HEK293 (cell line): Measurements from ENCODE around the gene RPL22.

Source experiments
- GLI4 ChIP-seq: fragments of 450-650 bp; formaldehyde crosslinking; IDR thresholded peaks from 2 replicates; pipeline ENCODE4 v1.5.1; 2016; ENCODE audit warnings: missing biosample characterization, missing genetic modification characterization
- GLIS1 ChIP-seq: fragments of 450-650 bp; formaldehyde crosslinking; IDR thresholded peaks from 2 replicates; pipeline ENCODE4 v1.5.1; 2016; ENCODE audit warnings: missing biosample characterization, missing genetic modification characterization
- GLIS2 ChIP-seq: fragments of 450-650 bp; formaldehyde crosslinking; IDR thresholded peaks from 2 replicates; pipeline ENCODE4 v1.5.1; 2016; ENCODE audit warnings: missing biosample characterization, missing genetic modification characterization
- KLF16 ChIP-seq: fragments of 450-650 bp; formaldehyde crosslinking; IDR thresholded peaks from 2 replicates; pipeline ENCODE4 v1.5.1; 2017; ENCODE audit warnings: missing biosample characterization, missing genetic modification characterization
- KLF9 ChIP-seq: fragments of 450-650 bp; formaldehyde crosslinking; IDR thresholded peaks from 2 replicates; pipeline ENCODE4 v1.5.1; 2016; ENCODE audit warnings: missing biosample characterization, missing genetic modification characterization, low read depth
- PATZ1 ChIP-seq: fragments of 450-650 bp; formaldehyde crosslinking; IDR thresholded peaks from 2 replicates; pipeline ENCODE4 v1.5.1; 2016; ENCODE audit warnings: missing biosample characterization, missing genetic modification characterization
- PBX3 ChIP-seq: sonication (generic); formaldehyde crosslinking; IDR thresholded peaks from 2 replicates; pipeline ENCODE4 v1.8.1; 2022; ENCODE audit warnings: mild to moderate bottlenecking, moderate library complexity, missing genetic modification reagents
- SP2 ChIP-seq: fragments of 450-650 bp; formaldehyde crosslinking; IDR thresholded peaks from 2 replicates; pipeline ENCODE4 v1.5.1; 2016; ENCODE audit warnings: missing biosample characterization, missing genetic modification characterization
- SP7 ChIP-seq: fragments of 450-650 bp; formaldehyde crosslinking; IDR thresholded peaks from 2 replicates; pipeline ENCODE4 v1.5.1; 2016; ENCODE audit warnings: missing biosample characterization, missing genetic modification characterization
- WT1 ChIP-seq: fragments of 450-650 bp; formaldehyde crosslinking; IDR thresholded peaks from 2 replicates; pipeline ENCODE4 v1.5.1; 2016; ENCODE audit warnings: missing biosample characterization, missing genetic modification characterization
- YY2 ChIP-seq: fragments of 450-650 bp; formaldehyde crosslinking; IDR thresholded peaks from 2 replicates; pipeline ENCODE4 v1.5.1; 2016; ENCODE audit warnings: missing biosample characterization, missing genetic modification characterization
- ZBTB26 ChIP-seq: fragments of 450-650 bp; formaldehyde crosslinking; optimal IDR thresholded peaks from 2 replicates; pipeline ENCODE3; 2016; ENCODE audit warnings: missing biosample characterization, mild to moderate bottlenecking, missing genetic modification characterization
- ZEB2 ChIP-seq: fragments of 450-650 bp; formaldehyde crosslinking; IDR thresholded peaks from 2 replicates; pipeline ENCODE4 v1.5.1; 2016; ENCODE audit warnings: missing biosample characterization, missing genetic modification characterization
- ZFHX2 ChIP-seq: fragments of 450-650 bp; formaldehyde crosslinking; conservative IDR thresholded peaks from 2 replicates; pipeline ENCODE4 v1.5.1; 2016; ENCODE audit warnings: missing biosample characterization, missing genetic modification characterization
- ZIC2 ChIP-seq: fragments of 450-650 bp; formaldehyde crosslinking; IDR thresholded peaks from 2 replicates; pipeline ENCODE4 v1.5.1; 2016; ENCODE audit warnings: missing biosample characterization, missing genetic modification characterization
- ZNF112 ChIP-seq: fragments of 450-650 bp; formaldehyde crosslinking; IDR thresholded peaks from 2 replicates; pipeline ENCODE4 v1.5.0; 2017; ENCODE audit warnings: missing biosample characterization, missing genetic modification characterization
- ZNF274 ChIP-seq, 2 experiments: fragments of 200-500 bp in 1 of 2; fragments of 450-650 bp in 1 of 2; sonication (Bioruptor generic) in 1 of 2; formaldehyde crosslinking in 1 of 2; IDR thresholded peaks; 2 replicates each; pipeline versions ENCODE4 v1.5.1 to v1.6.1; 2014 to 2016; ENCODE audit warnings: borderline replicate concordance in 1 of 2, inconsistent platforms in 1 of 2, low read length in 1 of 2, missing biosample characterization in 1 of 2, missing genetic modification characterization in 1 of 2
- ZNF341 ChIP-seq: fragments of 450-650 bp; formaldehyde crosslinking; IDR thresholded peaks from 2 replicates; pipeline ENCODE4; 2016; ENCODE audit warnings: low read depth, missing biosample characterization, missing genetic modification characterization
- ZNF37A ChIP-seq: fragments of 450-650 bp; IDR thresholded peaks from 2 replicates; pipeline ENCODE4 v1.5.1; 2018; ENCODE audit warnings: missing biosample characterization, missing genetic modification characterization
- ZNF391 ChIP-seq: fragments of 450-650 bp; formaldehyde crosslinking; IDR thresholded peaks from 2 replicates; pipeline ENCODE4 v1.5.1; 2016; ENCODE audit warnings: low read depth, missing biosample characterization, missing genetic modification characterization, borderline replicate concordance
- ZNF416 ChIP-seq: fragments of 450-650 bp; formaldehyde crosslinking; IDR thresholded peaks from 2 replicates; pipeline ENCODE4 v1.5.1; 2016; ENCODE audit warnings: missing biosample characterization, missing genetic modification characterization
- ZNF548 ChIP-seq: fragments of 450-650 bp; formaldehyde crosslinking; IDR thresholded peaks from 2 replicates; pipeline ENCODE4 v1.5.1; 2016; ENCODE audit warnings: missing biosample characterization, missing genetic modification characterization
- ZNF571 ChIP-seq: fragments of 450-650 bp; formaldehyde crosslinking; IDR thresholded peaks from 2 replicates; pipeline ENCODE4 v1.5.0; 2017; ENCODE audit warnings: missing biosample characterization, missing genetic modification characterization
- ZNF660 ChIP-seq: fragments of 450-650 bp; IDR thresholded peaks from 2 replicates; pipeline ENCODE4 v1.5.1; 2018; ENCODE audit warnings: missing biosample characterization, mild to moderate bottlenecking, missing genetic modification characterization
- ZNF670 ChIP-seq: fragments of 450-650 bp; formaldehyde crosslinking; IDR thresholded peaks from 2 replicates; pipeline ENCODE4 v1.5.1; 2016; ENCODE audit warnings: missing biosample characterization, missing genetic modification characterization, low read depth
- ZNF707 ChIP-seq: fragments of 450-650 bp; formaldehyde crosslinking; IDR thresholded peaks from 2 replicates; pipeline ENCODE4 v1.5.1; 2016; ENCODE audit warnings: missing biosample characterization, missing genetic modification characterization
- ZNF791 ChIP-seq: fragments of 450-650 bp; formaldehyde crosslinking; IDR thresholded peaks from 2 replicates; pipeline ENCODE4 v1.5.1; 2016; ENCODE audit warnings: missing biosample characterization, missing genetic modification characterization
- TF ChIP-seq, protein P1 (sequence below): fragments of 450-650 bp; formaldehyde crosslinking; IDR thresholded peaks from 2 replicates; pipeline ENCODE4 v1.5.1; 2016; ENCODE audit warnings: missing biosample characterization, missing genetic modification characterization, borderline replicate concordance

Gene RPL22

DNA sequence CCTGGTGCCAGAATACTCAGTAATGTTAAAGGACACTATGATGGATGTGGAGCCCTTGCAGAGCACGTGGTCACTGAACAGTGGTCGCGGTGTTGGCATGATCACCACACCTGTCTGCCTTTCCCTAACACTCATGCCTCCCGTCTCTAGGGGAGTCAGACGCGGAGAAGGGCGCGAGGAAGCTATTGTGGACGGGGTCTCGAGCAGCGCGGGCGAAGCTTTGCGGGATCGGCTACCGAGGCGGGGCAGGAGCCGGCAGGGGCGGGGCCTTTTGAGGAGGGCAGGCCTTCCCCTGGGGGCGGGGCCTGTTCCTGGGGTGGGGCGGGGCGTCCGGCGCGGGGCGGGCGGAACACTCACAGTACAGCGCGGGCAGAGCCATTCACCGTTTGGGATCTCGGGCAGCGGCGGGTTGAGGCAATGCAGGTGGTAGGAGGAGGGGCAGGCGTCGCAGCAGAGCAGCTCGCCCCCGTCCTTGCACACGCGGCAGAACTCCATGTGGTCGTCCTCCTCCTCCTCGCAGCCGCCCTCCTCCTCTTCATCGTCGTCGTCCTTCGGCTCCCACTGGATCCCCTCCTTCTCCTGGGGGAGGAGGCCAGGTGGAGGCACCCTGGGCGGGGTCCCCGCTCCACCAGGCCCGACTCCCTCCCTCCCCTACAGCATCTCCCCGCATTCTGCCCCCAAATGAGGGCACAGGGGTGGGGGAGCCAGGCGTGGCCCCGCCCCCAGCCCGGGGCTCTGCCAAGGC lies 50.7 kb downstream of the RPL22 start (continued):
- TF ChIP-seq ZFHX2 (tag by site-specific recombination) (peak; percentile 96), ZNF548 (tag by site-specific recombination) (no peak), YY2 (tag by site-specific recombination) (no peak), ZBTB26 (tag by site-specific recombination) (peak; percentile 44), ZNF37A (tag by site-specific recombination) (no peak), WT1 (tag by site-specific recombination) (0 out of 2 replicates have a peak, but pooled peaks have one; percentile 31), ZNF660 (tag by site-specific recombination) (no peak), ZNF341 (peak; percentile 67; the same call in 1 of the 2 replicates), KLF16 (tag by site-specific recombination) (peak; percentile 55; the same call in 1 of the 2 replicates), GLIS1 (peak; percentile 82), ZNF670 (tag by site-specific recombination) (no peak), ZNF571 (no peak), ZNF112 (tag by site-specific recombination) (no peak), PBX3 (CRISPR knock-in tag) (0 out of 2 replicates have a peak, but pooled peaks have one; percentile 7), ZEB2 (tag by site-specific recombination) (peak; percentile 46; the same call in 1 of the 2 replicates), SP2 (tag by site-specific recombination) (peak; percentile 78), GLI4 (tag by site-specific recombination) (no peak), ZNF391 (tag by site-specific recombination) (0 out of 2 replicates have a peak, but pooled peaks have one; percentile 49), GLIS2 (tag by site-specific recombination) (peak; percentile 92), ZNF416 (tag by site-specific recombination) (no peak), ZIC2 (peak; percentile 17; the same call in 1 of the 2 replicates), ZNF791 (tag by site-specific recombination) (no peak), ZNF707 (tag by site-specific recombination) (no peak), PATZ1 (tag by site-specific recombination) (peak; percentile 69), ZNF274 (IDR thresholded peaks at IDR 0.05; ENCODE audit: low read length) (no peak), ZNF274 (tag by site-specific recombination; IDR thresholded peaks at IDR 0.05; ENCODE audit: borderline replicate concordance) (no peak), KLF9 (tag by site-specific recombination) (peak; percentile 39; the same call in 1 of the 2 replicates), SP7 (peak; percentile 61; the same call in 1 of the 2 replicates)
- TF ChIP-seq, protein P1, sequence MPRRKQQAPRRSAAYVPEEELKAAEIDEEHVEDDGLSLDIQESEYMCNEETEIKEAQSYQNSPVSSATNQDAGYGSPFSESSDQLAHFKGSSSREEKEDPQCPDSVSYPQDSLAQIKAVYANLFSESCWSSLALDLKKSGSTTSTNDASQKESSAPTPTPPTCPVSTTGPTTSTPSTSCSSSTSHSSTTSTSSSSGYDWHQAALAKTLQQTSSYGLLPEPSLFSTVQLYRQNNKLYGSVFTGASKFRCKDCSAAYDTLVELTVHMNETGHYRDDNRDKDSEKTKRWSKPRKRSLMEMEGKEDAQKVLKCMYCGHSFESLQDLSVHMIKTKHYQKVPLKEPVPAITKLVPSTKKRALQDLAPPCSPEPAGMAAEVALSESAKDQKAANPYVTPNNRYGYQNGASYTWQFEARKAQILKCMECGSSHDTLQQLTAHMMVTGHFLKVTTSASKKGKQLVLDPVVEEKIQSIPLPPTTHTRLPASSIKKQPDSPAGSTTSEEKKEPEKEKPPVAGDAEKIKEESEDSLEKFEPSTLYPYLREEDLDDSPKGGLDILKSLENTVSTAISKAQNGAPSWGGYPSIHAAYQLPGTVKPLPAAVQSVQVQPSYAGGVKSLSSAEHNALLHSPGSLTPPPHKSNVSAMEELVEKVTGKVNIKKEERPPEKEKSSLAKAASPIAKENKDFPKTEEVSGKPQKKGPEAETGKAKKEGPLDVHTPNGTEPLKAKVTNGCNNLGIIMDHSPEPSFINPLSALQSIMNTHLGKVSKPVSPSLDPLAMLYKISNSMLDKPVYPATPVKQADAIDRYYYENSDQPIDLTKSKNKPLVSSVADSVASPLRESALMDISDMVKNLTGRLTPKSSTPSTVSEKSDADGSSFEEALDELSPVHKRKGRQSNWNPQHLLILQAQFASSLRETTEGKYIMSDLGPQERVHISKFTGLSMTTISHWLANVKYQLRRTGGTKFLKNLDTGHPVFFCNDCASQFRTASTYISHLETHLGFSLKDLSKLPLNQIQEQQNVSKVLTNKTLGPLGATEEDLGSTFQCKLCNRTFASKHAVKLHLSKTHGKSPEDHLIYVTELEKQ (tag by site-specific recombination), result peak; percentile 11; the same call in 1 of the 2 replicates
